GM12878 (cell line): ENCODE data around the gene SLC35F3. TPM values are rescaled to one million over a fixed set of nuclear protein-coding genes. Genes with fewer than 3 reads are reported as not detected.

Source experiments
- BCL3 ChIP-seq: IDR thresholded peaks from 2 replicates; pipeline ENCODE4 v1.6.1; 2011; ENCODE audit warnings: borderline replicate concordance, low read depth, mild to moderate bottlenecking, moderate library complexity, low read length; ENCODE audit not compliant: insufficient read depth, poor library complexity, severe bottlenecking
- CBX3 ChIP-seq: fragments of 200-600 bp; sonication (generic); IDR thresholded peaks from 2 replicates; pipeline ENCODE4 v1.6.1; 2016; ENCODE audit warnings: low read depth, borderline replicate concordance
- CREB1 ChIP-seq: IDR thresholded peaks from 2 replicates; pipeline ENCODE4 v1.6.1; 2012; ENCODE audit warnings: low read depth, mild to moderate bottlenecking, inconsistent platforms
- CUX1 ChIP-seq: IDR thresholded peaks from 2 replicates; pipeline ENCODE4 v1.6.1; 2012; ENCODE audit warnings: improper control_type of control experiment, low read depth, low read length; ENCODE audit not compliant: insufficient replicate concordance
- MTA3 ChIP-seq: IDR thresholded peaks from 2 replicates; pipeline ENCODE4 v1.6.1; 2012; ENCODE audit warnings: low read length, inconsistent platforms, borderline replicate concordance
- NRF1 ChIP-seq: conservative IDR thresholded peaks from 2 replicates; pipeline ENCODE4 v1.6.1; 2011; ENCODE audit warnings: mild to moderate bottlenecking, low read depth, low read length, improper control_type of control experiment
- POLR2AphosphoS5 ChIP-seq: IDR thresholded peaks from 2 replicates; pipeline ENCODE4 v1.6.1; 2011; ENCODE audit warnings: mild to moderate bottlenecking, low read length, inconsistent platforms
- RAD21 ChIP-seq: IDR thresholded peaks from 2 replicates; pipeline ENCODE4 v1.6.1; 2011; ENCODE audit warnings: mild to moderate bottlenecking, low read depth, low read length, moderate library complexity; ENCODE audit not compliant: insufficient read depth
- TCF3 ChIP-seq: IDR thresholded peaks from 2 replicates; pipeline ENCODE4 v1.6.1; 2012; ENCODE audit warnings: low read depth, mild to moderate bottlenecking, low read length, borderline replicate concordance; ENCODE audit not compliant: insufficient read depth
- ZBTB11 ChIP-seq: fragments of 450-650 bp; formaldehyde crosslinking; IDR thresholded peaks from 2 replicates; pipeline ENCODE4 v1.5.0; 2022; ENCODE audit warnings: mild to moderate bottlenecking, missing genetic modification characterization
- polyA plus RNA-seq, 11 experiments: library from polyadenylated mRNA; depleted of rRNA in 4 of 11; unstranded in 6 of 11; stranded (reverse) in 5 of 11; fragments of >200 nt; fragmentation: Nextera tagmentation in 4 of 11; fragmentation: Illumina TruSeq in 1 of 11; extraction: Ambion mirVana in 4 of 11; extraction: Trizol in 1 of 11; gene quantifications; 1 replicate in 1 of 11; 2 replicates in 10 of 11; pipeline versions ENCODE4 v1.2.1 to v1.2.3, GENCODE V29; 2011 to 2016; ENCODE audit warnings: inconsistent platforms in 2 of 11, missing spikeins in 2 of 11, low read depth in 1 of 11
- total RNA-seq, 4 experiments: library from RNA; depleted of rRNA in 3 of 4; stranded (reverse); fragments of >200 nt in 3 of 4; fragmentation: Illumina TruSeq in 1 of 4; extraction: Trizol in 1 of 4; gene quantifications; 2 replicates each; pipeline versions ENCODE4 v1.2.1 to v1.2.3, GENCODE V29; 2013 to 2021

SLC35F3 gene
- total and polyA plus RNA-seq, 10 of the 15 experiments (the other 5 are each of a cell fraction or from before 2014, with no cell fraction given) = 1.0 to 8.6 (median 5.7) TPM

- no peak for TF ChIP-seq ZBTB11 (CRISPR knock-in tag)
- TF ChIP-seq CBX3 = no peak
- TF ChIP-seq CUX1 = no peak
- TF ChIP-seq CREB1 = no peak
- no peak for TF ChIP-seq MTA3
- no peak for TF ChIP-seq BCL3
- no peak for TF ChIP-seq NRF1
- TF ChIP-seq TCF3 = no peak
- TF ChIP-seq POLR2AphosphoS5 = no peak
- TF ChIP-seq RAD21 = no peak
- TF ChIP-seq, all 136 proteins: peak for 0
Measured at GRCh38 chr1:234201600-234201999, 297.1 kb downstream of the SLC35F3 start (continued).
